H9 (cell line): ENCODE data around the gene BRMS1. TPM values are rescaled to one million over a fixed set of nuclear protein-coding genes. Genes with fewer than 3 reads are reported as not detected.

ENCODE experiments used
- DNase-seq: peaks from one replicate; pipeline ENCODE4 v3.0.0-alpha.2; 2017
- H2AFZ ChIP-seq: one replicate; pipeline ENCODE4 v1.6.1; 2013; ENCODE audit warnings: mild to moderate bottlenecking, low read length, control low read depth, moderate library complexity
- H2AK5ac ChIP-seq: 2 replicates; pipeline ENCODE4 v1.6.1; 2013; ENCODE audit warnings: low read length, control low read depth, mixed read lengths; ENCODE audit not compliant: insufficient read length
- H2BK120ac ChIP-seq: one replicate; pipeline ENCODE4 v1.6.1; 2013; ENCODE audit warnings: low read depth, mild to moderate bottlenecking, low read length, control low read depth, inconsistent platforms; ENCODE audit not compliant: poor library complexity, severe bottlenecking
- H2BK12ac ChIP-seq: 2 replicates; pipeline ENCODE4 v1.6.1; 2013; ENCODE audit warnings: low read length, control low read depth, mixed read lengths, low read depth; ENCODE audit not compliant: insufficient read length
- H2BK15ac ChIP-seq: 2 replicates; pipeline ENCODE4 v1.6.1; 2013; ENCODE audit warnings: low read depth, low read length, control low read depth
- H2BK20ac ChIP-seq: one replicate; pipeline ENCODE4 v1.6.1; 2013; ENCODE audit warnings: low read depth, mild to moderate bottlenecking, low read length, control low read depth, inconsistent platforms; ENCODE audit not compliant: poor library complexity, severe bottlenecking
- H2BK5ac ChIP-seq: 2 replicates; pipeline ENCODE4 v1.6.1; 2013; ENCODE audit warnings: low read length, control low read depth, mixed read lengths; ENCODE audit not compliant: insufficient read length
- H3K14ac ChIP-seq: 2 replicates; pipeline ENCODE4 v1.6.1; 2013; ENCODE audit warnings: low read length, control low read depth; ENCODE audit not compliant: insufficient read depth
- H3K18ac ChIP-seq: 2 replicates; pipeline ENCODE4 v1.6.1; 2013; ENCODE audit warnings: low read depth, mild to moderate bottlenecking, mixed read lengths, low read length, control low read depth; ENCODE audit not compliant: insufficient read length
- H3K23ac ChIP-seq: 2 replicates; pipeline ENCODE4 v1.6.1; 2013; ENCODE audit warnings: low read length, control low read depth, mixed read lengths, low read depth; ENCODE audit not compliant: insufficient read length
- H3K23me2 ChIP-seq: 2 replicates; pipeline ENCODE4 v1.6.1; 2013; ENCODE audit warnings: low read depth, mild to moderate bottlenecking, mixed read lengths, low read length, control low read depth; ENCODE audit not compliant: insufficient read length, poor library complexity, severe bottlenecking
- H3K27ac ChIP-seq: 2 replicates; pipeline ENCODE4 v1.5.1; 2013; ENCODE audit warnings: low read length, control low read depth, mixed read lengths, low read depth; ENCODE audit not compliant: insufficient read length
- H3K27me3 ChIP-seq: 2 replicates; pipeline ENCODE4 v1.6.1; 2013; ENCODE audit warnings: low read length, control low read depth, inconsistent platforms; ENCODE audit not compliant: insufficient read depth
- H3K4ac ChIP-seq: 2 replicates; pipeline ENCODE4 v1.6.1; 2013; ENCODE audit warnings: low read depth, mild to moderate bottlenecking, control low read depth, inconsistent platforms, low read length, moderate library complexity
- H3K4me1 ChIP-seq: 2 replicates; pipeline ENCODE4 v1.6.1; 2013; ENCODE audit warnings: low read length, control low read depth, inconsistent platforms; ENCODE audit not compliant: insufficient read depth
- H3K4me2 ChIP-seq: 2 replicates; pipeline ENCODE4 v1.6.1; 2013; ENCODE audit warnings: low read length, control low read depth, mixed read lengths; ENCODE audit not compliant: insufficient read length, insufficient read depth
- H3K56ac ChIP-seq: 2 replicates; pipeline ENCODE4 v1.6.1; 2013; ENCODE audit warnings: low read depth, mild to moderate bottlenecking, mixed read lengths, low read length, control low read depth; ENCODE audit not compliant: insufficient read length
- H3K79me1 ChIP-seq: 2 replicates; pipeline ENCODE4 v1.6.1; 2013; ENCODE audit warnings: low read depth, mild to moderate bottlenecking, moderate library complexity, low read length, control low read depth, inconsistent platforms; ENCODE audit not compliant: insufficient read depth, poor library complexity, severe bottlenecking
- H3K79me2 ChIP-seq: 2 replicates; pipeline ENCODE4 v1.6.1; 2013; ENCODE audit warnings: low read length, control low read depth, inconsistent platforms; ENCODE audit not compliant: insufficient read depth
- H3K9ac ChIP-seq: 2 replicates; pipeline ENCODE4 v1.6.1; 2013; ENCODE audit warnings: low read length, control low read depth, mixed read lengths; ENCODE audit not compliant: insufficient read length; ENCODE audit errors: extremely low read depth
- H3K9me3 ChIP-seq: one replicate; pipeline ENCODE4 v1.6.1; 2013; ENCODE audit warnings: low read depth, low read length, inconsistent platforms; ENCODE audit not compliant: control insufficient read depth
- H3T11ph ChIP-seq: one replicate; pipeline ENCODE4 v1.6.1; 2013; ENCODE audit warnings: mild to moderate bottlenecking, low read length, control low read depth, inconsistent platforms
- H4K20me1 ChIP-seq: one replicate; pipeline ENCODE4 v1.6.1; 2013; ENCODE audit not compliant: control insufficient read depth, insufficient read length, insufficient read depth
- H4K5ac ChIP-seq: 2 replicates; pipeline ENCODE4 v1.6.1; 2013; ENCODE audit warnings: low read depth, mild to moderate bottlenecking, mixed read lengths, low read length, control low read depth; ENCODE audit not compliant: insufficient read length
- H4K8ac ChIP-seq: replicated peaks from 2 replicates; pipeline ENCODE4 v1.6.1; 2013; ENCODE audit warnings: low read length, control low read depth, mixed read lengths, low read depth; ENCODE audit not compliant: insufficient read length
- H4K91ac ChIP-seq: 2 replicates; pipeline ENCODE4 v1.6.1; 2013; ENCODE audit warnings: low read depth, mild to moderate bottlenecking, moderate library complexity, mixed read lengths, low read length, control low read depth; ENCODE audit not compliant: insufficient read length
- H3K27ac Mint-ChIP-seq, 3 experiments: 2 replicates in 2 of 3; 3 replicates in 1 of 3; pipeline ENCODE4 v1.8.0; 2020 to 2021; ENCODE audit warnings: mixed read lengths in 3 of 3, mild to moderate bottlenecking in 1 of 3, moderate library complexity in 1 of 3
- H3K27me3 Mint-ChIP-seq: 2 replicates; pipeline ENCODE4 v1.8.0; 2021; ENCODE audit warnings: low read depth, mild to moderate bottlenecking, moderate library complexity, mixed read lengths
- H3K36me3 Mint-ChIP-seq, 3 experiments: 2 replicates in 2 of 3; 3 replicates in 1 of 3; pipeline ENCODE4 v1.8.0; 2020 to 2021; ENCODE audit warnings: low read depth in 3 of 3, mixed read lengths in 3 of 3; ENCODE audit not compliant: insufficient read depth in 1 of 3
- H3K4me1 Mint-ChIP-seq, 2 experiments: 2 replicates each; pipeline ENCODE4 v1.8.0; 2020; ENCODE audit warnings: mixed read lengths in 2 of 2
- H3K4me3 Mint-ChIP-seq, 2 experiments: 2 replicates in 1 of 2; 3 replicates in 1 of 2; pipeline ENCODE4 v1.8.0; 2020 to 2021; ENCODE audit warnings: mild to moderate bottlenecking in 2 of 2, mixed read lengths in 2 of 2, moderate library complexity in 1 of 2
- H3K9me3 Mint-ChIP-seq, 2 experiments: 2 replicates in 1 of 2; 3 replicates in 1 of 2; pipeline ENCODE4 v1.8.0; 2020; ENCODE audit warnings: mild to moderate bottlenecking in 2 of 2, mixed read lengths in 2 of 2, moderate library complexity in 1 of 2
- WGBS: extraction: QIAGEN DNeasy Blood & Tissue Kit; methylation state at CpG from one replicate; pipeline ENCODE4 v1.1.7; 2013; ENCODE audit warnings: missing lambda C conversion rate, low lambda C conversion rate, mixed read lengths; ENCODE audit not compliant: insufficient read length; ENCODE audit errors: extremely low coverage; 5-methylcytosine and 5-hydroxymethylcytosine counted together
- total RNA-seq: library from RNA; stranded (reverse); gene quantifications from 2 replicates; pipeline ENCODE4 v1.2.1, GENCODE V29; 2021
- TF ChIP-seq, protein P1 (sequence below): fragments of 200-600 bp; sonication (generic); conservative IDR thresholded peaks from 3 replicates; pipeline ENCODE4 v1.8.0; 2021; ENCODE audit warnings: antibody characterized with exemption, mild to moderate bottlenecking

BRMS1 gene
- total RNA-seq, 1 experiment from 2014 or later = 50.1 TPM

DNA sequence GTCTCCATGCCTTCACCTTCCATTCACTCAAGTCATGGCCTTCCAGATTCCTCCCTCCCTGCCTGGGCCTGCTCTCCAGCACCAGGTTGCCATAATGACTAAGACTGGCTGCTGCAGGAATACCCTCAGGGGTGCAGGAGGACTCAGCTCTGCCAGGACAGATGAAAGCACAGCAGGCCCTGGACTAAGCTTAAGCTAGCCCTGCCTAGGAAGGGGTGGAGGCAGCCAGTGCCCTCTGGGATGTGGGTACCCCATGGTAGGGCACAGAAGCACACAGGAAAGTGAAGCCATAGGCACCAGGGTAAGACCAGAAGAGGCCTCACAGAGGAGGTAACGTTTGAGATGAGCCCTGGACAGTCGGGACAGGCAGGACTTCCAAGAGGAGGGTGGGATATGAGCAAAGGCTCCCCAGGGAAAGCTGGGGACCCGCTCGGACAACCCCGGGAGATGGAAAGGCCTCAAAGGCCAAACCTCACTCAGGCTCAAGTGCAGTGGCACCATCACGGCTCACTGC is 5.7 kb downstream of the BRMS1 start:
- Histone ChIP-seq H2BK5ac (no peak overlapping the region), H2AFZ (no peak overlapping the region), H3K27ac (no peak overlapping the region), H2AK5ac (no peak overlapping the region), H3K9ac (no peak overlapping the region), H4K20me1 (no peaks in the 10 kb centered on the region), H3K79me1 (no peaks in the 10 kb centered on the region), H2BK15ac (no peak overlapping the region), H2BK12ac (no peak overlapping the region), H3K4me2 (no peak overlapping the region), H3K56ac (no peak overlapping the region), H3K23ac (no peak overlapping the region), H3K18ac (no peak overlapping the region), H3K23me2 (peaks cover 1% of the 10 kb centered on the region), H2BK20ac (no peak overlapping the region), H4K91ac (no peak overlapping the region), H3K4me1 (no peaks in the 10 kb centered on the region), H3K9me3 (no peaks in the 10 kb centered on the region), H3K27me3 (no peaks in the 10 kb centered on the region; the same call in 1 of the 2 replicates), H2BK120ac (no peak overlapping the region), H4K8ac (no peak overlapping the region), H3K79me2 (peaks cover under 1% of the 10 kb centered on the region; the same call in 1 of the 2 replicates), H4K5ac (no peak overlapping the region), H3K4ac (no peak overlapping the region), H3K14ac (no peak overlapping the region), H3T11ph (no peak overlapping the region)
- TF ChIP-seq, protein P1, sequence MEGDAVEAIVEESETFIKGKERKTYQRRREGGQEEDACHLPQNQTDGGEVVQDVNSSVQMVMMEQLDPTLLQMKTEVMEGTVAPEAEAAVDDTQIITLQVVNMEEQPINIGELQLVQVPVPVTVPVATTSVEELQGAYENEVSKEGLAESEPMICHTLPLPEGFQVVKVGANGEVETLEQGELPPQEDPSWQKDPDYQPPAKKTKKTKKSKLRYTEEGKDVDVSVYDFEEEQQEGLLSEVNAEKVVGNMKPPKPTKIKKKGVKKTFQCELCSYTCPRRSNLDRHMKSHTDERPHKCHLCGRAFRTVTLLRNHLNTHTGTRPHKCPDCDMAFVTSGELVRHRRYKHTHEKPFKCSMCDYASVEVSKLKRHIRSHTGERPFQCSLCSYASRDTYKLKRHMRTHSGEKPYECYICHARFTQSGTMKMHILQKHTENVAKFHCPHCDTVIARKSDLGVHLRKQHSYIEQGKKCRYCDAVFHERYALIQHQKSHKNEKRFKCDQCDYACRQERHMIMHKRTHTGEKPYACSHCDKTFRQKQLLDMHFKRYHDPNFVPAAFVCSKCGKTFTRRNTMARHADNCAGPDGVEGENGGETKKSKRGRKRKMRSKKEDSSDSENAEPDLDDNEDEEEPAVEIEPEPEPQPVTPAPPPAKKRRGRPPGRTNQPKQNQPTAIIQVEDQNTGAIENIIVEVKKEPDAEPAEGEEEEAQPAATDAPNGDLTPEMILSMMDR = no peak
- H3K36me3 Mint-ChIP-seq = peaks cover 12 to 35% (median 27%) of the 10 kb centered on the region in 3 experiments; a peak in 6 of 7 replicates
- H3K4me1 Mint-ChIP-seq = peaks cover 29 to 30% of the 10 kb centered on the region in 2 experiments
- H3K27ac Mint-ChIP-seq = no peak overlapping the region; a peak in 1 of 7 replicates
- H3K9me3 Mint-ChIP-seq = no peaks in the 10 kb centered on the region
- no peak overlapping the region for H3K4me3 Mint-ChIP-seq
- peaks cover 4% of the 10 kb centered on the region for H3K27me3 Mint-ChIP-seq
- DNase-seq = no peak
- WGBS = no CpG with 5 or more reads among the region's 6 CpGs
